IMR-90 (cell line): Measurements from ENCODE around the gene TAGAP. TPM values are rescaled to one million over a fixed set of nuclear protein-coding genes. Genes with fewer than 3 reads are reported as not detected.

ENCODE experiments used
- ATAC-seq: fragments of 200-7000 bp; cut with Tn5 transposase; 2 replicates; pipeline ENCODE4 v1.9.1; 2020; ENCODE audit warnings: low read depth, mild to moderate bottlenecking, moderate library complexity
- BruUV-seq: library from RNA; stranded (reverse); fragments of 400-500 nt; replicated peaks from 2 replicates; lab custom pipeline; 2021; lab: Mats Ljungman, UMichigan
- CTCF ChIA-PET: fragments of 300-600 bp; formaldehyde crosslinking; extraction: SDS; loops from one replicate; lab custom pipeline; 2021; ENCODE audit warnings: antibody characterized with exemption; lab: Yijun Ruan, JAX
- POLR2A ChIA-PET: fragments of 300-600 bp; sonication (Branson Sonifier 250); formaldehyde crosslinking; loops from one replicate; lab custom pipeline; 2022; ENCODE audit warnings: antibody characterized with exemption; ENCODE audit not compliant: unreplicated experiment; lab: Charles Lee
- DNase-seq: peaks from one replicate; pipeline ENCODE4 v3.0.0; 2013
- H2AFZ ChIP-seq: replicated peaks from 2 replicates; pipeline ENCODE3; 2013; ENCODE audit warnings: low read length, mild to moderate bottlenecking; ENCODE audit not compliant: poor library complexity
- H2AK5ac ChIP-seq: 2 replicates; pipeline ENCODE4 v1.6.1; 2013; ENCODE audit warnings: low read depth, low read length, inconsistent platforms
- H2AK9ac ChIP-seq: replicated peaks from 2 replicates; pipeline ENCODE3; 2013; ENCODE audit warnings: mild to moderate bottlenecking, low read depth, low read length, moderate library complexity; ENCODE audit not compliant: poor library complexity
- H2BK120ac ChIP-seq: 2 replicates; pipeline ENCODE4 v1.6.1; 2013; ENCODE audit warnings: low read depth, low read length, inconsistent platforms
- H2BK15ac ChIP-seq: 3 replicates; pipeline ENCODE4 v1.6.1; 2013; ENCODE audit warnings: low read depth, low read length, inconsistent platforms
- H2BK20ac ChIP-seq: 2 replicates; pipeline ENCODE4 v1.6.1; 2013; ENCODE audit warnings: low read depth, mild to moderate bottlenecking, inconsistent platforms, low read length, moderate library complexity
- H2BK5ac ChIP-seq: 2 replicates; pipeline ENCODE4 v1.6.1; 2013; ENCODE audit warnings: mild to moderate bottlenecking, low read depth, low read length, inconsistent platforms; ENCODE audit not compliant: poor library complexity, severe bottlenecking
- H3K14ac ChIP-seq: replicated peaks from 2 replicates; pipeline ENCODE4 v1.6.1; 2013; ENCODE audit warnings: low read depth, low read length, inconsistent platforms
- H3K18ac ChIP-seq: 2 replicates; pipeline ENCODE4 v1.6.1; 2013; ENCODE audit warnings: low read depth, low read length, control low read depth
- H3K23ac ChIP-seq: 2 replicates; pipeline ENCODE4 v1.6.1; 2013; ENCODE audit warnings: low read depth, low read length, inconsistent platforms
- H3K27ac ChIP-seq: 2 replicates; pipeline ENCODE4 v1.5.1; 2013; ENCODE audit warnings: mild to moderate bottlenecking, control low read depth, low read length; ENCODE audit not compliant: insufficient read depth
- H3K27me3 ChIP-seq: 2 replicates; pipeline ENCODE4 v1.6.1; 2013; ENCODE audit warnings: low read length; ENCODE audit not compliant: control insufficient read depth, insufficient read depth
- H3K36me3 ChIP-seq: 2 replicates; pipeline ENCODE4 v1.6.1; 2013; ENCODE audit warnings: low read length, mixed read lengths; ENCODE audit not compliant: control insufficient read depth, insufficient read depth
- H3K4ac ChIP-seq: 2 replicates; pipeline ENCODE4 v1.6.1; 2013; ENCODE audit warnings: low read depth, low read length, inconsistent platforms
- H3K4me1 ChIP-seq: 2 replicates; pipeline ENCODE4 v1.6.1; 2013; ENCODE audit warnings: low read length, mixed read lengths; ENCODE audit not compliant: control insufficient read depth, insufficient read depth
- H3K4me2 ChIP-seq: 2 replicates; pipeline ENCODE4 v1.6.1; 2013; ENCODE audit warnings: low read depth, mild to moderate bottlenecking, control low read depth, low read length, moderate library complexity
- H3K4me3 ChIP-seq: 2 replicates; pipeline ENCODE4 v1.5.1; 2013; ENCODE audit warnings: low read depth, mild to moderate bottlenecking, control low read depth, low read length, moderate library complexity; ENCODE audit not compliant: insufficient read depth
- H3K56ac ChIP-seq: 2 replicates; pipeline ENCODE4 v1.6.1; 2013; ENCODE audit warnings: low read length, inconsistent platforms; ENCODE audit not compliant: insufficient read depth; ENCODE audit errors: extremely low read depth
- H3K79me1 ChIP-seq, 2 experiments: 2 replicates each; pipeline ENCODE4 v1.6.1; 2013; ENCODE audit warnings: low read length in 2 of 2, inconsistent platforms in 1 of 2, low read depth in 1 of 2
- H3K9ac ChIP-seq: 2 replicates; pipeline ENCODE4 v1.6.1; 2013; ENCODE audit warnings: low read depth, low read length, control low read depth
- H3K9me1 ChIP-seq: 2 replicates; pipeline ENCODE4 v1.6.1; 2013; ENCODE audit warnings: low read length, inconsistent platforms; ENCODE audit not compliant: insufficient read depth
- H3K9me3 ChIP-seq: 2 replicates; pipeline ENCODE4 v1.6.1; 2013; ENCODE audit warnings: low read length; ENCODE audit not compliant: control insufficient read depth, insufficient read depth
- H4K20me1 ChIP-seq: 2 replicates; pipeline ENCODE4 v1.6.1; 2013; ENCODE audit warnings: low read length, inconsistent platforms; ENCODE audit not compliant: insufficient read depth
- H4K5ac ChIP-seq: 2 replicates; pipeline ENCODE4 v1.6.1; 2013; ENCODE audit warnings: mild to moderate bottlenecking, low read depth, low read length, control low read depth
- H4K8ac ChIP-seq, 2 experiments: 2 replicates each; pipeline ENCODE4 v1.6.1; 2013; ENCODE audit warnings: low read depth in 2 of 2, low read length in 2 of 2, control low read depth in 1 of 2, inconsistent platforms in 1 of 2
- H4K91ac ChIP-seq: 2 replicates; pipeline ENCODE4 v1.6.1; 2013; ENCODE audit warnings: low read depth, low read length, inconsistent platforms; ENCODE audit not compliant: insufficient read depth
- CHD1 ChIP-seq: IDR thresholded peaks from 2 replicates; pipeline ENCODE4 v1.6.1; 2012; ENCODE audit warnings: low read depth, low read length, improper control_type of control experiment
- MAFK ChIP-seq: IDR thresholded peaks from 2 replicates; pipeline ENCODE4 v1.6.1; 2012; ENCODE audit warnings: low read depth, low read length, improper control_type of control experiment
- MXI1 ChIP-seq: IDR thresholded peaks from 2 replicates; pipeline ENCODE4 v1.6.1; 2012; ENCODE audit warnings: low read depth, mild to moderate bottlenecking, low read length, moderate library complexity, borderline replicate concordance
- NFE2L2 ChIP-seq: fragments of 150-350 bp; IDR thresholded peaks from 2 replicates; pipeline ENCODE4 v1.6.1; 2016; ENCODE audit warnings: low read depth, mild to moderate bottlenecking, low read length
- RAD21 ChIP-seq: IDR thresholded peaks from 2 replicates; pipeline ENCODE4 v1.6.1; 2012; ENCODE audit warnings: low read length, improper control_type of control experiment
- WGBS, 2 experiments: methylation state at CpG; one replicate each; pipeline versions ENCODE4 v1.1.5 to v1.1.7; 2013; ENCODE audit warnings: missing lambda C conversion rate in 2 of 2; ENCODE audit not compliant: insufficient read length in 1 of 2; ENCODE audit errors: extremely low coverage in 2 of 2; 5-methylcytosine and 5-hydroxymethylcytosine counted together
- dilution Hi-C: fragments of 300-500 bp; cut with HindIII; formaldehyde crosslinking; loops from one replicate; pipeline ENCODE4 v1.14.3; 2018; ENCODE audit warnings: low sequenced_read_pairs; ENCODE audit not compliant: unreplicated experiment
- in situ Hi-C: fragments of 300-500 bp; cut with MboI; formaldehyde crosslinking; loops from 3 replicates; pipeline ENCODE4 v1.14.3; 2019; ENCODE audit warnings: low sequenced_read_pairs, inconsistent platforms, mixed read lengths
- intact Hi-C: fragments of 100-400 bp; cut with micrococcal nuclease; formaldehyde crosslinking; loops from 2 replicates; pipeline ENCODE4 v1.10.0; 2022
- polyA plus RNA-seq, 3 experiments: library from polyadenylated mRNA; depleted of rRNA; stranded (reverse); fragments of >200 nt; gene quantifications; 2 replicates each; pipeline ENCODE4 v1.2.3, GENCODE V29; 2012; ENCODE audit warnings: low replicate concordance in 1 of 3
- total RNA-seq: library from RNA; depleted of rRNA; stranded (reverse); fragments of >200 nt; gene quantifications from 2 replicates; pipeline ENCODE4 v1.2.3, GENCODE V29; 2012
- TF ChIP-seq, protein P1 (sequence below): fragments of 150-350 bp; IDR thresholded peaks from 2 replicates; pipeline ENCODE4 v1.6.1; 2017; ENCODE audit warnings: mild to moderate bottlenecking, antibody characterized with exemption, low read length, low read depth
- TF ChIP-seq, protein P2 (sequence below): fragments of 150-350 bp; IDR thresholded peaks from 2 replicates; pipeline ENCODE4 v1.6.1; 2016; ENCODE audit warnings: low read depth, mild to moderate bottlenecking, low read length, moderate library complexity, borderline replicate concordance
- TF ChIP-seq, protein P3 (sequence below): conservative IDR thresholded peaks from 2 replicates; pipeline ENCODE4 v1.5.1; 2012; ENCODE audit warnings: mild to moderate bottlenecking, low read depth, low read length, improper control_type of control experiment

TAGAP gene
- total and polyA plus RNA-seq, 2 of the 4 experiments (the other 2 are of a cell fraction), result not detected

DNA sequence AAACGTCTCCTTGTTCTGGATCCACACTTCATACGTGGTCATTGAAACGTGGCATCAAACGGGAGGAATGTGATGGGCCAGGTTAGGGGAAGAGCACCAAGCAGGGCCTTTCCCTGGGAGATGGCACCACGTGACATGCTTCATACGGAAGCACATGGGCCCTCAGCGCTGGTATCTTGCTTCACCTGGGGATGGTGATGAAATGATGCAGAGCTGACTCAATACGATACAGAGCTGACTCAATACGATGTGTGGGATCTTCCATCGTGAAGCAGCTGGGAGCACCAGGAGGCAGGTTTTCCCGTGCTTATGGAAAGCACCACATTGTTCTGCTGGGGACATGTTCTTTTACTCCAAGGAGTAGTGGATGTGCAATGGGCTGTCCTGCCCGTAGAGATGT lies 22.5 kb upstream of the TAGAP start:
- Histone ChIP-seq H4K20me1 (no peaks in the 10 kb centered on the region), H2AK5ac (no peak overlapping the region), H3K4me2 (no peak overlapping the region), H2BK20ac (no peak overlapping the region), H3K79me1 (no peaks in the 10 kb centered on the region), H4K91ac (no peak overlapping the region), H3K9ac (no peak overlapping the region), H3K4ac (no peak overlapping the region), H3K9me3 (no peaks in the 10 kb centered on the region), H3K56ac (no peak overlapping the region), H4K5ac (no peak overlapping the region), H2AFZ (no peak overlapping the region), H2BK15ac (no peak overlapping the region), H3K23ac (no peak overlapping the region), H3K27me3 (peaks cover 44% of the 10 kb centered on the region), H2BK120ac (no peak overlapping the region), H2BK5ac (no peak overlapping the region), H3K4me3 (no peak overlapping the region), H3K9me1 (no peaks in the 10 kb centered on the region), H3K4me1 (no peaks in the 10 kb centered on the region), H4K8ac (no peak overlapping the region), H2AK9ac (no peak overlapping the region), H3K14ac (no peak overlapping the region), H3K18ac (no peak overlapping the region), H3K36me3 (no peaks in the 10 kb centered on the region), H3K27ac (no peak overlapping the region)
- POLR2A ChIA-PET, result interaction anchor here (0.6 kb wide), 1 partner anchor 587 kb away, joined by 3 read pairs; no protein-coding TSS in a partner anchor
- in situ Hi-C loops, result no loop called here
- intact Hi-C loops, result no loop called here
- dilution Hi-C loops, result no loop called here
- TF ChIP-seq, protein P1, sequence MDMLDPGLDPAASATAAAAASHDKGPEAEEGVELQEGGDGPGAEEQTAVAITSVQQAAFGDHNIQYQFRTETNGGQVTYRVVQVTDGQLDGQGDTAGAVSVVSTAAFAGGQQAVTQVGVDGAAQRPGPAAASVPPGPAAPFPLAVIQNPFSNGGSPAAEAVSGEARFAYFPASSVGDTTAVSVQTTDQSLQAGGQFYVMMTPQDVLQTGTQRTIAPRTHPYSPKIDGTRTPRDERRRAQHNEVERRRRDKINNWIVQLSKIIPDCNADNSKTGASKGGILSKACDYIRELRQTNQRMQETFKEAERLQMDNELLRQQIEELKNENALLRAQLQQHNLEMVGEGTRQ, result no peak
- TF ChIP-seq, protein P2, sequence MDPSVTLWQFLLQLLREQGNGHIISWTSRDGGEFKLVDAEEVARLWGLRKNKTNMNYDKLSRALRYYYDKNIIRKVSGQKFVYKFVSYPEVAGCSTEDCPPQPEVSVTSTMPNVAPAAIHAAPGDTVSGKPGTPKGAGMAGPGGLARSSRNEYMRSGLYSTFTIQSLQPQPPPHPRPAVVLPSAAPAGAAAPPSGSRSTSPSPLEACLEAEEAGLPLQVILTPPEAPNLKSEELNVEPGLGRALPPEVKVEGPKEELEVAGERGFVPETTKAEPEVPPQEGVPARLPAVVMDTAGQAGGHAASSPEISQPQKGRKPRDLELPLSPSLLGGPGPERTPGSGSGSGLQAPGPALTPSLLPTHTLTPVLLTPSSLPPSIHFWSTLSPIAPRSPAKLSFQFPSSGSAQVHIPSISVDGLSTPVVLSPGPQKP, result no peak
- no peak for TF ChIP-seq MXI1
- TF ChIP-seq CHD1, result no peak
- no peak for TF ChIP-seq NFE2L2
- no peak for TF ChIP-seq MAFK
- TF ChIP-seq RAD21, result no peak
- TF ChIP-seq, protein P3, sequence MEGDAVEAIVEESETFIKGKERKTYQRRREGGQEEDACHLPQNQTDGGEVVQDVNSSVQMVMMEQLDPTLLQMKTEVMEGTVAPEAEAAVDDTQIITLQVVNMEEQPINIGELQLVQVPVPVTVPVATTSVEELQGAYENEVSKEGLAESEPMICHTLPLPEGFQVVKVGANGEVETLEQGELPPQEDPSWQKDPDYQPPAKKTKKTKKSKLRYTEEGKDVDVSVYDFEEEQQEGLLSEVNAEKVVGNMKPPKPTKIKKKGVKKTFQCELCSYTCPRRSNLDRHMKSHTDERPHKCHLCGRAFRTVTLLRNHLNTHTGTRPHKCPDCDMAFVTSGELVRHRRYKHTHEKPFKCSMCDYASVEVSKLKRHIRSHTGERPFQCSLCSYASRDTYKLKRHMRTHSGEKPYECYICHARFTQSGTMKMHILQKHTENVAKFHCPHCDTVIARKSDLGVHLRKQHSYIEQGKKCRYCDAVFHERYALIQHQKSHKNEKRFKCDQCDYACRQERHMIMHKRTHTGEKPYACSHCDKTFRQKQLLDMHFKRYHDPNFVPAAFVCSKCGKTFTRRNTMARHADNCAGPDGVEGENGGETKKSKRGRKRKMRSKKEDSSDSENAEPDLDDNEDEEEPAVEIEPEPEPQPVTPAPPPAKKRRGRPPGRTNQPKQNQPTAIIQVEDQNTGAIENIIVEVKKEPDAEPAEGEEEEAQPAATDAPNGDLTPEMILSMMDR, result no peak
- CTCF ChIA-PET, result no interaction called here
- DNase-seq (no peak), ATAC-seq (no peak)
- 67% methylated on average over 4 of the region's 12 CpGs; no CpG with 5 or more reads in 1 of the 2 experiments for WGBS, 2 experiments
- BruUV-seq, result no TSS peak
